Subcutaneous preadipocyte (primary cell): ENCODE results near the gene IKZF4. TPM values are rescaled to one million over a fixed set of nuclear protein-coding genes. Genes with fewer than 3 reads are reported as not detected.

Experiments used
- total RNA-seq: library from RNA; depleted of rRNA; stranded (reverse); fragments of >200 nt; gene quantifications from 2 replicates; pipeline ENCODE4 v1.2.3, GENCODE V29; 2012

The IKZF4 gene
- total RNA-seq = 0.37 and 1.2 TPM in 2 replicates

GRCh38 chr12:56020423-56021184, at the start of gene IKZF4:
Gene IKZF4 (plus strand): TSS chr12:56021043. CDS start chr12:56021494, 451 bp downstream.

GRCh38 chr12:55973599-55974307, 47.1 kb upstream of the IKZF4 start, which contains the start of gene RAB5B:
Gene RAB5B (plus strand): TSS chr12:55974078. CDS start chr12:55986961, 12,883 bp downstream.

DNA sequence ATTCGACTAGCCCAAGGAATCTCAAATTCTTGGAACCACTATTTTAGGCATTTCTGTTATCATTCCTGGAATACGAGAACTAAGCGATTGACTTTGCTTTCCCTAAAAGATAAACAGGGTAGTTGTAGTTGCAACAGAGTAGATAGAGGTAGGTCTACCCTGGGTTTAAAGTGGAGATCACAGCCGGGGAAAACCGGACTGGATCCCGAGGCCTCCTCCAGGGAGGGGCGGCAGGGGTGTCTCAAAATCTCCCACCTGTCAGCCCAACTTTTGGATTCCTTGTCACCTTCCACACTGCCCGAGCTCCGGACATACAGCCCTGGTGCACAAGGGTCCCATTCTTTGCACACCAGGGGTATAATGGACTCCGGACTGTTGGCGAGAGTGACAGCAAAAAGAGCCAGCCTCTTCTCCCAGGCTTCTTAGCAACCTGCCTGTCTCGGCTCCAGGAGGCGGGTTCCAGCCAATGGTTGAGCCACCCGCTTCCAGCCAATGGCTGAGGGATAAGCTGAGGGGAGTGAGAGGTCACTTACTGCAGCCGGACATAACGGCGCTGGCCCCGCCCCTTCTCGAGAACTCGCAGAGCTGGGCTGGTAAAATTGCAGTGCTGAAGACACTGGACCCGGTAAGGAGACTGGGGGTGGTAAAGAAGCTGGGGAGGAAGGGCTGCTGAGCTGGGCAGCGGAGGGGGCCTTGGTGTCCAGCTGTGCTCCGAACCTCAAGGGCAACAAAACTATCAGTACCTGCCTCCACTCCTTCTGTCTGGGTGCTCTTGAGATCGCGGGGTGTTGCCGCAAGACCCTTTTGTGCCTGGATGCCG, 23.9 kb upstream of the IKZF4 start, which contains the start of gene SUOX:
Gene SUOX (plus strand): TSS at position 562 of the 820 bp plus-strand sequence. CDS start 4,946 bp downstream, outside the sequence.

GRCh38 chr12:56041552-56042429, 20.9 kb downstream of the IKZF4 start, which contains the start of gene RPS26:
Gene RPS26 (plus strand): TSS chr12:56041918. CDS start chr12:56042167, 249 bp downstream.

DNA sequence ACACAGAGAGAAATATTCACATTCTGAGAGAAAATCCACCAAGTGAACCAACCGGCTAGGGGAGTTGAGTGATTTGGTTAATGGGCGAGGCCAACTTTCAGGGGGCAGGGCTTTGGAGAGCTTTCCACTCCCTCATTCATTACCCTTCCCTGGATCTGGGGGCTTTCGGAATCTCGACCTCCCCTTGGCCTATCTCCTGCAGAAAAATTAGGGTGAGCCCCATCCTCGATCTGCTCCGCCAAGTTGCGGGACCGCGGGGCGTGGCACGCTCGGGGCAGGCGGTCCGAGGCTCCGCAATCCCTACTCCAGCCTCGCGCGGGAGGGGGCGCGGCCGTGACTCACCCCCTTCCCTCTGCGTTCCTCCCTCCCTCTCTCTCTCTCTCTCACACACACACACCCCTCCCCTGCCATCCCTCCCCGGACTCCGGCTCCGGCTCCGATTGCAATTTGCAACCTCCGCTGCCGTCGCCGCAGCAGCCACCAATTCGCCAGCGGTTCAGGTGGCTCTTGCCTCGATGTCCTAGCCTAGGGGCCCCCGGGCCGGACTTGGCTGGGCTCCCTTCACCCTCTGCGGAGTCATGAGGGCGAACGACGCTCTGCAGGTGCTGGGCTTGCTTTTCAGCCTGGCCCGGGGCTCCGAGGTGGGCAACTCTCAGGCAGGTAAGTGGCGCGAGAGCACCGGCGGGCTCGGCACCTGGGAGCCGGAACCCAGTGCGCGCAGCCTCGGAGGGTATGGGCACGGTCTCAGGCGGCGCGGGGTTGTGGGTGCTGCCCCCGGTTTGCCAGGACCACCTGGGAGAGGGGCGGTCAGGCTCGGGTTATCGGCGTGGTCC, 59.1 kb downstream of the IKZF4 start, which contains the start of gene ERBB3:
Gene ERBB3 (plus strand): TSS at position 443 of the 833 bp plus-strand sequence. CDS start 136 bp downstream, at position 579.

Other genes starting within 250 kb of the IKZF4 start
- gene SARNP, start 203.3 kb upstream of the IKZF4 start, total RNA-seq = 65.5 and 79.0 TPM in 2 replicates
- 14.3 and 15.6 TPM in 2 replicates for gene ORMDL2, start 203.0 kb upstream of the IKZF4 start, total RNA-seq
- gene DNAJC14, start 191.5 kb upstream of the IKZF4 start, total RNA-seq = 32.3 and 42.4 TPM in 2 replicates
- gene MMP19, start 178.1 kb upstream of the IKZF4 start, total RNA-seq = 9.2 and 9.9 TPM in 2 replicates
- gene PYM1, start 93.1 kb upstream of the IKZF4 start, total RNA-seq = 36.4 TPM in 2 replicates
- 39.3 and 42.8 TPM in 2 replicates for gene DGKA, start 89.9 kb upstream of the IKZF4 start, total RNA-seq
- gene PMEL, start 55.0 kb upstream of the IKZF4 start, total RNA-seq = 0.78 and 1.5 TPM in 2 replicates
- 19.1 and 45.5 TPM in 2 replicates for gene CDK2, start 54.2 kb upstream of the IKZF4 start, total RNA-seq
- 51.1 and 62.6 TPM in 2 replicates for gene RAB5B, start 47.0 kb upstream of the IKZF4 start, total RNA-seq
- gene SUOX, start 23.8 kb upstream of the IKZF4 start, total RNA-seq = 8.5 and 13.3 TPM in 2 replicates
- 188 and 387 TPM in 2 replicates for gene RPS26, start 20.9 kb downstream of the IKZF4 start, total RNA-seq
- under 0.01 TPM in 2 replicates for gene ERBB3, start 59.1 kb downstream of the IKZF4 start, total RNA-seq
- 213 and 255 TPM in 2 replicates for gene PA2G4, start 83.5 kb downstream of the IKZF4 start, total RNA-seq
- 1,499 and 3,572 TPM in 2 replicates for gene RPL41, start 95.6 kb downstream of the IKZF4 start, total RNA-seq
- 6.6 and 8.2 TPM in 2 replicates for gene ZC3H10, start 97.2 kb downstream of the IKZF4 start, total RNA-seq
- 159 and 170 TPM in 2 replicates for gene ESYT1, start 107.2 kb downstream of the IKZF4 start, total RNA-seq
- 38.5 and 41.5 TPM in 2 replicates for gene MYL6B, start 131.5 kb downstream of the IKZF4 start, total RNA-seq
- 682 and 1,116 TPM in 2 replicates for gene MYL6, start 137.3 kb downstream of the IKZF4 start, total RNA-seq
- 44.1 and 53.2 TPM in 2 replicates for gene SMARCC2, start 168.4 kb downstream of the IKZF4 start, total RNA-seq
- gene RNF41, start 200.9 kb downstream of the IKZF4 start, total RNA-seq = 66.3 and 93.3 TPM in 2 replicates
- 25.0 and 31.3 TPM in 2 replicates for gene NABP2, start 203.3 kb downstream of the IKZF4 start, total RNA-seq
- gene SLC39A5, start 209.0 kb downstream of the IKZF4 start, total RNA-seq = 0.20 TPM in 1 of 2 replicates, not detected in the other
- gene ANKRD52, start 237.3 kb downstream of the IKZF4 start, total RNA-seq = 12.9 and 15.1 TPM in 2 replicates
- gene COQ10A, start 245.9 kb downstream of the IKZF4 start, total RNA-seq = 4.9 and 5.9 TPM in 2 replicates